ENCODE measurements around the gene ING2.
A peak's percentile ranks its signal among the peaks of the same experiment; 100 is the strongest.

The ING2 gene

GRCh38 chr4:183503497-183504063 lies 1.3 kb upstream of the ING2 start:
- DNase-seq = no peak

- DNase-seq = peak; percentile 95
Observed at GRCh38 chr4:183504064-183504929, 561 bp upstream of the ING2 start.

- peak; percentile 74 for DNase-seq
Observed at GRCh38 chr4:183505611-183506388, 942 bp downstream of the ING2 start.

GRCh38 chr4:183506389-183506735 lies 1.5 kb downstream of the ING2 start:
- DNase-seq = no peak

- no peak for DNase-seq
Observed at GRCh38 chr4:183507925-183508696, 3.3 kb downstream of the ING2 start.

GRCh38 chr4:183508697-183509335 lies 4.0 kb downstream of the ING2 start:
- DNase-seq = no peak

- DNase-seq = no peak
Observed at GRCh38 chr4:183515411-183515810, 10.6 kb downstream of the ING2 start.

GRCh38 chr4:183517194-183517593 lies 12.3 kb downstream of the ING2 start:
- DNase-seq = no peak

GRCh38 chr4:183517781-183518180 lies 12.9 kb downstream of the ING2 start:
- DNase-seq = no peak

- DNase-seq = no peak
Observed at GRCh38 chr4:183522821-183523220, 18.0 kb downstream of the ING2 start.

GRCh38 chr4:183527326-183527725 lies 22.5 kb downstream of the ING2 start:
- no peak for DNase-seq

- peak; percentile 48 for DNase-seq
Observed at GRCh38 chr4:183532821-183533220, 28.0 kb downstream of the ING2 start.

GRCh38 chr4:183533698-183534097 lies 28.8 kb downstream of the ING2 start:
- DNase-seq = no peak

- peak; percentile 9 for DNase-seq
Observed at GRCh38 chr4:183540410-183541009, 35.7 kb downstream of the ING2 start.

GRCh38 chr4:183541010-183541751 lies 36.3 kb downstream of the ING2 start:
- no peak for DNase-seq

GRCh38 chr4:183541752-183542040 lies 36.8 kb downstream of the ING2 start:
- DNase-seq = no peak

GRCh38 chr4:183543435-183543834 lies 38.6 kb downstream of the ING2 start:
- DNase-seq = no peak

- DNase-seq = no peak
Observed at GRCh38 chr4:183544109-183544508, 39.3 kb downstream of the ING2 start.

- DNase-seq = no peak
Observed at GRCh38 chr4:183546376-183546775, 41.5 kb downstream of the ING2 start.

GRCh38 chr4:183548306-183548705 lies 43.4 kb downstream of the ING2 start:
- no peak for DNase-seq

- no peak for DNase-seq
Observed at GRCh38 chr4:183550345-183551093, 45.7 kb downstream of the ING2 start.

Measured in kidney glomerular epithelial cell (primary cell).